Brain microvascular endothelial cell (primary cell): ENCODE data around the gene RERE.

Experiments used
- DNase-seq: peaks from one replicate; pipeline ENCODE4 v3.0.0-alpha.2; 2020
- H3K27ac ChIP-seq: fragments of 250-450 bp; sonication (Bioruptor Pico); 2 replicates; pipeline ENCODE4 v1.5.1; 2020; ENCODE audit warnings: mild to moderate bottlenecking, moderate library complexity
- H3K27me3 ChIP-seq: fragments of 250-450 bp; sonication (Bioruptor Pico); replicated peaks from 2 replicates; pipeline ENCODE4 v1.5.1; 2020; ENCODE audit warnings: mild to moderate bottlenecking
- H3K36me3 ChIP-seq: fragments of 250-450 bp; sonication (Bioruptor Pico); replicated peaks from 2 replicates; pipeline ENCODE4 v1.5.1; 2020; ENCODE audit warnings: mild to moderate bottlenecking
- H3K4me3 ChIP-seq: 2 replicates; pipeline ENCODE4 v1.5.1; 2011; ENCODE audit warnings: low read depth, mild to moderate bottlenecking, control low read depth, low read length, moderate library complexity
- in situ Hi-C: cut with HindIII; loops from 2 replicates; pipeline ENCODE4 v1.10.0; 2017; ENCODE audit warnings: low sequenced_read_pairs, low pct_ligation_motif_present
- TF ChIP-seq, protein P1 (sequence below): IDR thresholded peaks from 2 replicates; pipeline ENCODE4 v1.5.1; 2011; ENCODE audit warnings: low read depth, mild to moderate bottlenecking, moderate library complexity, low read length, control low read depth, inconsistent platforms; ENCODE audit errors: missing control alignments

RERE gene

DNA sequence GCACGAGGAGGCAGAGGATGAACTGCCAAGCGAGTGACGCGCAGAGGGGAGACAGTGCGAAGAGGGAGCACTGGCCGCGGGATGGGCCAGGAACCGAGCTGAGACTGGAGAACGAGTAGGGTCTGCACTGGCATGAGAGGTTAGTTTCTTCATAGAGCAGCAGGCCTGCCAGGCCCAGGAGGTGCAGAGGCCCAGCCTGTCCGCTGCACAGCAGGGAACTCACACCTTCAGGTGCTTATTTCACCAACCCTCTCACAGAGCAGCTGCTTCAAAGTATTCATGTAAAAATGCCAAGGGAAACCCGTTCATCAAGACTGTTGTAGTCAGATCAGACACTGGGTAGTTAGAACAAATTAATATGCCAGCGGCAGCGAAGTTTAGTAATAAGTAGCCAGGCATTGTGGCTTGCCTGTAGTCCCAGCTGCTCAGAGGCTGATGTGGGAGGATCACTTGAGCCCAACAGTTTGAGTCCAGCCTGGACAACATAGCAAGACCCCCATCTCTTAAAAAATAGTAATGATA lies 355.0 kb downstream of the RERE start:
- no peaks in the 10 kb centered on the region for H3K36me3 ChIP-seq
- no peak overlapping the region for H3K27ac ChIP-seq
- in situ Hi-C loops: no loop called here
- DNase-seq: no peak
- no peak overlapping the region for H3K4me3 ChIP-seq
- H3K27me3 ChIP-seq: no peaks in the 10 kb centered on the region
- TF ChIP-seq, protein P1, sequence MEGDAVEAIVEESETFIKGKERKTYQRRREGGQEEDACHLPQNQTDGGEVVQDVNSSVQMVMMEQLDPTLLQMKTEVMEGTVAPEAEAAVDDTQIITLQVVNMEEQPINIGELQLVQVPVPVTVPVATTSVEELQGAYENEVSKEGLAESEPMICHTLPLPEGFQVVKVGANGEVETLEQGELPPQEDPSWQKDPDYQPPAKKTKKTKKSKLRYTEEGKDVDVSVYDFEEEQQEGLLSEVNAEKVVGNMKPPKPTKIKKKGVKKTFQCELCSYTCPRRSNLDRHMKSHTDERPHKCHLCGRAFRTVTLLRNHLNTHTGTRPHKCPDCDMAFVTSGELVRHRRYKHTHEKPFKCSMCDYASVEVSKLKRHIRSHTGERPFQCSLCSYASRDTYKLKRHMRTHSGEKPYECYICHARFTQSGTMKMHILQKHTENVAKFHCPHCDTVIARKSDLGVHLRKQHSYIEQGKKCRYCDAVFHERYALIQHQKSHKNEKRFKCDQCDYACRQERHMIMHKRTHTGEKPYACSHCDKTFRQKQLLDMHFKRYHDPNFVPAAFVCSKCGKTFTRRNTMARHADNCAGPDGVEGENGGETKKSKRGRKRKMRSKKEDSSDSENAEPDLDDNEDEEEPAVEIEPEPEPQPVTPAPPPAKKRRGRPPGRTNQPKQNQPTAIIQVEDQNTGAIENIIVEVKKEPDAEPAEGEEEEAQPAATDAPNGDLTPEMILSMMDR: no peak

DNA sequence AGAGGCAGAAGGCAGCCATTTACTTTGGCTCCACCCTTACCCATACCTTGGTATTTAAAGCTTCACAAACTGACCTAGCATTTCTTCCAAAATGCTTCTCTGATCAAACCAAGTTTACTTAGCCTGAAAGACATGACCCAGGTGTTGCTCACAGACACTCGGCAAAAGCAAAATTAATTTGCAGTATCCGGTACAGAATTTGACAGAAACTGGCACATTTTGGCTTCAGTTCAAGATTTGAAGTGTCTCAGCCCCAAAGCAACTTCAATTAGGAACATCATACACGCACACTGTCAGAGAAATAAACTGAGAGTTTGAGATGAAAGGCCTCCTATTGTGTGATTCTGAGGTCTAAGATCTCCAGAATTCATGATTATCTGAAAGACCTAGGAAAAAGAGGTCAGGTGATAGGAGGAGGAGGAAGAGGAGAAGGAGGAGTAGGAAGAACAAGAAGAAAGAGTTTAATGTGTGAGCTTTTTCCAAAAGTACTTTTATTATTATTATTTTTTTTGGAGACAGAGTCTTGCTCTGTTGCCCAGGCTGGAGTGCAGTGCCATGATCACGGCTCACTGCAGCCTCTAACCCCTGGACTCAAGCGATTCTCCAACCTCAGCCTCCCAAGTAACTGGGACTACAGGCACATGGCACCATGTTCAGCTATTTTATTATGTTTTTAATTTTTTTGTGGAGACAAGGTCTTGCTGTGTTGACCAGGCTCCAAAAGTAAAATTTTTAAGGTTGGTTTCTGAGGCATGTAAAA lies 355.9 kb downstream of the RERE start:
- Histone ChIP-seq H3K36me3 (no peaks in the 10 kb centered on the region), H3K27ac (no peak overlapping the region), H3K27me3 (no peaks in the 10 kb centered on the region), H3K4me3 (no peak overlapping the region)
- TF ChIP-seq, protein P1: no peak
- no peak for DNase-seq
- in situ Hi-C loops: no loop called here

DNA sequence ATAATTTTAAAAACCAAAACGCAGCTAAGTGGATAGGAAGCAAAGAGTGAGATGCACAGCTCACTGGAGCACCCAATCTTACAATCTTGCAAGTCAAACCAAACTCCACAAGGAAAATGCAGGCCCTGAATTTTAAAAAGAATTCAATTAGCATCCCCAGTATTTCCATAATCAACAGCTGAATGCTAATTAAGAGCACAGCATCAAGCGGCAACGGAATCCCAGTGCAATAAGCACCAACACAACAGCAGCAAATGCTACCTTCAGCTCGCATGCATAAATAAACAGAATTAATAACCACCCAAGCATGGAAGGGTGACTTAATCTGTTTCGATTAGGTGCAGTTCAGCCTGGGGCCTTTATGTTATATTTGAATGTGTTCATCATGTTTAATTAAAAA lies 356.7 kb downstream of the RERE start:
- no peak for DNase-seq
- Histone ChIP-seq H3K4me3 (no peak overlapping the region), H3K27ac (no peak overlapping the region), H3K36me3 (no peaks in the 10 kb centered on the region), H3K27me3 (no peaks in the 10 kb centered on the region)
- in situ Hi-C loops: no loop called here
- TF ChIP-seq, protein P1: no peak

DNA sequence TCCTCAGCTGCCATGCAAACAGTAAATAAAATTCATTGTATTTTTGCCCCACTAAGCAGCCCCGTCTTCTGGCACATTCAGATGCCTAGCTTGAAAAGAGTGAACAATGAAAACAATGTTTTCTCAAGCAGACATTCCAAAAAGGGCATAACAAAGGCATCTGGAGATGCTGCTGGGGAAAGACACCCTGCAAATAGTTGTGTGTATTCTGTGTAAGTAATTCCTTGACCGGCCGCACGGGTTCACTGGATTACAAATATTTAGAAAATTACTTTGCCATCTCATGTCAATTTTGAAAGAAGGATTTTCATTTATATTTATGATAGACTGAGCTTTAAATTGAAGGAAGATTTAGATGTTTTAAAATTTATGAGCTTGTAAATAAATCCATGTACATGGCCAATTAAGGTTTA lies 357.3 kb downstream of the RERE start:
- no peak overlapping the region for H3K27ac ChIP-seq
- H3K36me3 ChIP-seq: no peaks in the 10 kb centered on the region
- in situ Hi-C loops: no loop called here
- H3K4me3 ChIP-seq: no peak overlapping the region
- H3K27me3 ChIP-seq: no peaks in the 10 kb centered on the region
- TF ChIP-seq, protein P1: peak; percentile 51
- DNase-seq: no peak

DNA sequence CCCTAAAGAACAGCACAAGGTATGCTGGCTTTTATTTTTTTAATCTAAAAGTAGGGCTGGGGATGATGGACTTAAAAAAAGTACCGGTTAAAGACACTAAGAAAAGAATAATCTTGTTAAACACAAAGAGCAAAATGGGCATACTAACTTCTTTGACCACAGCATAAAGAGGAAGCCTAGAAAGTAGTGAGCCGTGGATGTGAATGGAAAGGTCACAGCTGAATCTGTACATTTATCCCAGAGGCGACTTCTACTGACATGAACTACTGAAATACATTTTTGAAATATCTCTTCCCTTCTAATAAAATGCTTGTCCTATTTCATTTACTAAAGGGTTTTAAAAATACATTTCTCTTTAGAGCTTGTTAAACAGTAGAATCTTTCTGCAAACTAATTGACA lies 358.8 kb downstream of the RERE start:
- TF ChIP-seq, protein P1: no peak
- in situ Hi-C loops: no loop called here
- H3K27ac ChIP-seq: no peak overlapping the region

DNA sequence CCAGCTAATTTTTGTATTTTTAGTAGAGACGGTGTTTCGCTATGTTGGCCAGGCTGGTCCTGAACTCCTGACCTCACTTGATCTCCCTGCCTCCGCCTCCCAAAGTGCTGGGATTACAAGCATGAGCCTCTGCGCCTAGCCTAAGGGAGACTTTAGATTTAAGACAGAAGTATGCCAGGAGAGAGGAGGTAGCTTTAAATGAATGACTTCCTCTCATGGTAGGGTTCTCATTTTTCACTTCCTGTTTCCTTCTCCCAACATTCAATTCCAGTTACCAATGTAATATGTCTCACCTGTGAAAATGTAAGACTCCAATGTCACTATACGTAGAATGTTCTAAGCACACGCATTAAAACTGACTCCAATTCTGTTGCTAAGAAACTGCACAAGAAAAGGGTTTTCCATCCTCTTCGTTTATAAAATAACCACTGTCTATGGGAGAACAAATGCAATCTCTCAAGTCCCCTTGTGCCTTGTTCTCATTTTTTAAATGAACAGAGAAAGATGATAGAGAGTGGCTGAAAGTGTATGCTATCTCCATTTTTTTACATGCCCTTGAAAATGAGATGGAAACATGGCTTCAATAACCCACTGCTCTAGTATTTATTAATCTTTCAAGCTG lies 359.6 kb downstream of the RERE start:
- no peak overlapping the region for H3K4me3 ChIP-seq
- H3K27ac ChIP-seq: no peak overlapping the region
- DNase-seq: no peak
- TF ChIP-seq, protein P1: no peak
- H3K27me3 ChIP-seq: no peaks in the 10 kb centered on the region
- no peaks in the 10 kb centered on the region for H3K36me3 ChIP-seq
- in situ Hi-C loops: no loop called here

More for the DNA sequence above, 358.8 kb downstream of the RERE start:
- no peaks in the 10 kb centered on the region for H3K27me3 ChIP-seq
- no peaks in the 10 kb centered on the region for H3K36me3 ChIP-seq
- no peak overlapping the region for H3K4me3 ChIP-seq
- no peak for DNase-seq
